HEK293 (cell line): ENCODE data around the gene PDP2.

Experiments
- BCL11A ChIP-seq: fragments of 450-650 bp; formaldehyde crosslinking; IDR thresholded peaks from 2 replicates; pipeline ENCODE4 v1.5.1; 2016; ENCODE audit warnings: low read depth, missing biosample characterization, missing genetic modification characterization
- GFI1B ChIP-seq: fragments of 450-650 bp; formaldehyde crosslinking; IDR thresholded peaks from 2 replicates; pipeline ENCODE4 v1.5.1; 2016; ENCODE audit warnings: missing biosample characterization, missing genetic modification characterization
- IKZF3 ChIP-seq: fragments of 450-650 bp; IDR thresholded peaks from 2 replicates; pipeline ENCODE4 v1.5.0; 2018; ENCODE audit warnings: missing biosample characterization, mild to moderate bottlenecking, missing genetic modification characterization, moderate library complexity
- KLF8 ChIP-seq: fragments of 450-650 bp; formaldehyde crosslinking; IDR thresholded peaks from 2 replicates; pipeline ENCODE4 v1.5.1; 2016; ENCODE audit warnings: missing biosample characterization, missing genetic modification characterization
- KLF9 ChIP-seq: fragments of 450-650 bp; formaldehyde crosslinking; IDR thresholded peaks from 2 replicates; pipeline ENCODE4 v1.5.1; 2016; ENCODE audit warnings: missing biosample characterization, missing genetic modification characterization, low read depth
- SCRT2 ChIP-seq: fragments of 450-650 bp; formaldehyde crosslinking; IDR thresholded peaks from 2 replicates; pipeline ENCODE4 v1.5.1; 2016; ENCODE audit warnings: missing biosample characterization, missing genetic modification characterization
- TRIM28 ChIP-seq: IDR thresholded peaks from 2 replicates; pipeline ENCODE4 v1.6.1; 2011; ENCODE audit warnings: low read length, control low read depth, borderline replicate concordance
- ZBTB7A ChIP-seq: fragments of 450-650 bp; formaldehyde crosslinking; IDR thresholded peaks from 2 replicates; pipeline ENCODE4 v1.5.1; 2016; ENCODE audit warnings: low read depth, missing biosample characterization, missing genetic modification characterization
- ZEB2 ChIP-seq: fragments of 450-650 bp; formaldehyde crosslinking; IDR thresholded peaks from 2 replicates; pipeline ENCODE4 v1.5.1; 2016; ENCODE audit warnings: missing biosample characterization, missing genetic modification characterization
- ZFP37 ChIP-seq: fragments of 450-650 bp; formaldehyde crosslinking; IDR thresholded peaks from 2 replicates; pipeline ENCODE4 v1.5.1; 2016; ENCODE audit warnings: missing biosample characterization, missing genetic modification characterization
- ZNF146 ChIP-seq: fragments of 450-650 bp; formaldehyde crosslinking; IDR thresholded peaks from 2 replicates; pipeline ENCODE4 v1.5.1; 2016; ENCODE audit warnings: missing biosample characterization, missing genetic modification characterization
- ZNF184 ChIP-seq: fragments of 450-650 bp; IDR thresholded peaks from 2 replicates; pipeline ENCODE4 v1.5.1; 2018; ENCODE audit warnings: missing biosample characterization, mild to moderate bottlenecking, missing genetic modification characterization
- ZNF202 ChIP-seq: fragments of 450-650 bp; formaldehyde crosslinking; IDR thresholded peaks from 2 replicates; pipeline ENCODE4 v1.5.1; 2016; ENCODE audit warnings: missing biosample characterization, missing genetic modification characterization, borderline replicate concordance
- ZNF248 ChIP-seq: fragments of 450-650 bp; formaldehyde crosslinking; IDR thresholded peaks from 2 replicates; pipeline ENCODE4 v1.5.1; 2017; ENCODE audit warnings: missing biosample characterization, missing genetic modification characterization
- ZNF335 ChIP-seq: fragments of 450-650 bp; formaldehyde crosslinking; conservative IDR thresholded peaks from 2 replicates; pipeline ENCODE4 v1.5.1; 2016; ENCODE audit warnings: missing biosample characterization, missing genetic modification characterization
- ZNF350 ChIP-seq: fragments of 450-650 bp; formaldehyde crosslinking; IDR thresholded peaks from 2 replicates; pipeline ENCODE4 v1.5.0; 2017; ENCODE audit warnings: missing biosample characterization, mild to moderate bottlenecking, missing genetic modification characterization
- ZNF394 ChIP-seq: fragments of 450-650 bp; formaldehyde crosslinking; IDR thresholded peaks from 2 replicates; pipeline ENCODE4 v1.5.1; 2016; ENCODE audit warnings: missing biosample characterization, missing genetic modification characterization, mild to moderate bottlenecking, moderate library complexity, borderline replicate concordance
- ZNF514 ChIP-seq: fragments of 450-650 bp; formaldehyde crosslinking; IDR thresholded peaks from 2 replicates; pipeline ENCODE4 v1.5.1; 2016; ENCODE audit warnings: missing biosample characterization, missing genetic modification characterization
- ZNF549 ChIP-seq: fragments of 450-650 bp; IDR thresholded peaks from 2 replicates; pipeline ENCODE4 v1.5.1; 2018; ENCODE audit warnings: missing biosample characterization, missing genetic modification characterization, mild to moderate bottlenecking, inconsistent platforms, moderate library complexity
- ZNF561 ChIP-seq: fragments of 450-650 bp; IDR thresholded peaks from 2 replicates; pipeline ENCODE4 v1.5.1; 2018; ENCODE audit warnings: missing biosample characterization, missing genetic modification characterization, borderline replicate concordance
- ZNF600 ChIP-seq: fragments of 450-650 bp; formaldehyde crosslinking; IDR thresholded peaks from 2 replicates; pipeline ENCODE4 v1.5.1; 2016; ENCODE audit warnings: missing biosample characterization, missing genetic modification characterization
- ZNF785 ChIP-seq: fragments of 450-650 bp; formaldehyde crosslinking; IDR thresholded peaks from 2 replicates; pipeline ENCODE4 v1.5.1; 2016; ENCODE audit warnings: missing biosample characterization, missing genetic modification characterization
- TF ChIP-seq, protein P1 (sequence below): fragments of 450-650 bp; formaldehyde crosslinking; conservative IDR thresholded peaks from 2 replicates; pipeline ENCODE4 v1.5.1; 2016; ENCODE audit warnings: low read depth, missing biosample characterization, missing genetic modification characterization
- TF ChIP-seq, protein P2 (sequence below): fragments of 450-650 bp; IDR thresholded peaks from 2 replicates; pipeline ENCODE4 v1.5.1; 2018; ENCODE audit warnings: missing biosample characterization, mild to moderate bottlenecking, missing genetic modification characterization
- TF ChIP-seq, protein P3 (sequence below): fragments of 450-650 bp; formaldehyde crosslinking; IDR thresholded peaks from 2 replicates; pipeline ENCODE4 v1.5.1; 2016; ENCODE audit warnings: missing biosample characterization, missing genetic modification characterization
- TF ChIP-seq, protein P4 (sequence below): fragments of 450-650 bp; formaldehyde crosslinking; IDR thresholded peaks from 2 replicates; pipeline ENCODE4 v1.5.1; 2016; ENCODE audit warnings: missing biosample characterization, missing genetic modification characterization

Gene PDP2

DNA sequence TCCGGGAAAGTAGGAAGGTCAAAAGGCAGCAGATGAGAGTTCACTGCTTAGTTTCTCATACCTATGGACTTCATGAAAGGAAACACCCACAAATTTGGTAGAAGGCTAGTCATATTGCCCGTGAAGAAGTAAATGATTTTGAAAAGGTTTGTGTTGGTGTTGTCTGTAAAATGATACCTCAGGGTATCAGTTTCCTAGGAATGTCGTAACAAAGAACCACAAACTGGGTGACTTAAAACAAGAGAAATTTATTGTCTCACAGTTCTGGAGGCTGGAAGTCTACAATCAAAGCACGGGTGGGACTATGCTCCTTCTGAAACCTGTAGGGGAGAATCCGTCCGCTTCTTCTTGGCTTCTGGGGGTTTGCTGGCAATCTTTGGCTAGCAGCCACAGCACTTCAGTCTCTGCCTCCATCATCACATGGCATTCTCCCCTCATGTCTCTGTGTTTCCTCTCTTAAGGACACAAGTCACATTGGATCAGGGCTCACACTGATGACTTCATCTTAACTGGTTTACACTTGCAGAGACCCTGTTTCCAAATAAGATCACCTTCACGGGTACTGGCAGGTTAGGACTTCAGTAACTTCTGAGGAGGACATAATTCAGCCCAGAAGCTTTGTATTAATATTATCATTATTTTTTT lies 47.5 kb upstream of the PDP2 start (continued):
- TF ChIP-seq, protein P1, sequence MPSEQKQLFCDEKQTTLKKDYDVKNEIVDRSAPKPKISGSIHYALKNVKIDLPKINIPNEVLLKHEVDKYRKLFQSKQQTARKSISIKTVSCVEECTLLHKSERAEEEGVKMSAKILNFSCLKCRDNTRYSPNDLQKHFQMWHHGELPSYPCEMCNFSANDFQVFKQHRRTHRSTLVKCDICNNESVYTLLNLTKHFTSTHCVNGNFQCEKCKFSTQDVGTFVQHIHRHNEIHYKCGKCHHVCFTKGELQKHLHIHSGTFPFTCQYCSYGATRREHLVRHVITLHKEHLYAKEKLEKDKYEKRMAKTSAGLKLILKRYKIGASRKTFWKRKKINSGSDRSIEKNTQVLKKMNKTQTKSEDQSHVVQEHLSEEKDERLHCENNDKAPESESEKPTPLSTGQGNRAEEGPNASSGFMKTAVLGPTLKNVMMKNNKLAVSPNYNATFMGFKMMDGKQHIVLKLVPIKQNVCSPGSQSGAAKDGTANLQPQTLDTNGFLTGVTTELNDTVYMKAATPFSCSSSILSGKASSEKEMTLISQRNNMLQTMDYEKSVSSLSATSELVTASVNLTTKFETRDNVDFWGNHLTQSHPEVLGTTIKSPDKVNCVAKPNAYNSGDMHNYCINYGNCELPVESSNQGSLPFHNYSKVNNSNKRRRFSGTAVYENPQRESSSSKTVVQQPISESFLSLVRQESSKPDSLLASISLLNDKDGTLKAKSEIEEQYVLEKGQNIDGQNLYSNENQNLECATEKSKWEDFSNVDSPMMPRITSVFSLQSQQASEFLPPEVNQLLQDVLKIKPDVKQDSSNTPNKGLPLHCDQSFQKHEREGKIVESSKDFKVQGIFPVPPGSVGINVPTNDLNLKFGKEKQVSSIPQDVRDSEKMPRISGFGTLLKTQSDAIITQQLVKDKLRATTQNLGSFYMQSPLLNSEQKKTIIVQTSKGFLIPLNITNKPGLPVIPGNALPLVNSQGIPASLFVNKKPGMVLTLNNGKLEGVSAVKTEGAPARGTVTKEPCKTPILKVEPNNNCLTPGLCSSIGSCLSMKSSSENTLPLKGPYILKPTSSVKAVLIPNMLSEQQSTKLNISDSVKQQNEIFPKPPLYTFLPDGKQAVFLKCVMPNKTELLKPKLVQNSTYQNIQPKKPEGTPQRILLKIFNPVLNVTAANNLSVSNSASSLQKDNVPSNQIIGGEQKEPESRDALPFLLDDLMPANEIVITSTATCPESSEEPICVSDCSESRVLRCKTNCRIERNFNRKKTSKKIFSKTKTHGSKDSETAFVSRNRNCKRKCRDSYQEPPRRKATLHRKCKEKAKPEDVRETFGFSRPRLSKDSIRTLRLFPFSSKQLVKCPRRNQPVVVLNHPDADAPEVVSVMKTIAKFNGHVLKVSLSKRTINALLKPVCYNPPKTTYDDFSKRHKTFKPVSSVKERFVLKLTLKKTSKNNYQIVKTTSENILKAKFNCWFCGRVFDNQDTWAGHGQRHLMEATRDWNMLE (tag by site-specific recombination), result 0 out of 2 replicates have a peak, but pooled peaks have one; percentile 25
- no peak for TF ChIP-seq KLF9 (tag by site-specific recombination)
- TF ChIP-seq ZNF184, result no peak
- TF ChIP-seq ZNF248 (tag by site-specific recombination), result no peak
- no peak for TF ChIP-seq ZNF549 (tag by site-specific recombination)
- TF ChIP-seq, protein P2, sequence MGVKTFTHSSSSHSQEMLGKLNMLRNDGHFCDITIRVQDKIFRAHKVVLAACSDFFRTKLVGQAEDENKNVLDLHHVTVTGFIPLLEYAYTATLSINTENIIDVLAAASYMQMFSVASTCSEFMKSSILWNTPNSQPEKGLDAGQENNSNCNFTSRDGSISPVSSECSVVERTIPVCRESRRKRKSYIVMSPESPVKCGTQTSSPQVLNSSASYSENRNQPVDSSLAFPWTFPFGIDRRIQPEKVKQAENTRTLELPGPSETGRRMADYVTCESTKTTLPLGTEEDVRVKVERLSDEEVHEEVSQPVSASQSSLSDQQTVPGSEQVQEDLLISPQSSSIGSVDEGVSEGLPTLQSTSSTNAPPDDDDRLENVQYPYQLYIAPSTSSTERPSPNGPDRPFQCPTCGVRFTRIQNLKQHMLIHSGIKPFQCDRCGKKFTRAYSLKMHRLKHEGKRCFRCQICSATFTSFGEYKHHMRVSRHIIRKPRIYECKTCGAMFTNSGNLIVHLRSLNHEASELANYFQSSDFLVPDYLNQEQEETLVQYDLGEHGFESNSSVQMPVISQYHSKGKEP (tag by site-specific recombination), result no peak
- no peak for TF ChIP-seq ZNF785 (tag by site-specific recombination)
- no peak for TF ChIP-seq ZBTB7A (tag by site-specific recombination)
- TF ChIP-seq ZNF202 (tag by site-specific recombination), result no peak
- TF ChIP-seq ZNF514 (tag by site-specific recombination), result no peak
- peak; percentile 93 for TF ChIP-seq ZNF335
- no peak for TF ChIP-seq ZEB2 (tag by site-specific recombination)
- TF ChIP-seq, protein P3, sequence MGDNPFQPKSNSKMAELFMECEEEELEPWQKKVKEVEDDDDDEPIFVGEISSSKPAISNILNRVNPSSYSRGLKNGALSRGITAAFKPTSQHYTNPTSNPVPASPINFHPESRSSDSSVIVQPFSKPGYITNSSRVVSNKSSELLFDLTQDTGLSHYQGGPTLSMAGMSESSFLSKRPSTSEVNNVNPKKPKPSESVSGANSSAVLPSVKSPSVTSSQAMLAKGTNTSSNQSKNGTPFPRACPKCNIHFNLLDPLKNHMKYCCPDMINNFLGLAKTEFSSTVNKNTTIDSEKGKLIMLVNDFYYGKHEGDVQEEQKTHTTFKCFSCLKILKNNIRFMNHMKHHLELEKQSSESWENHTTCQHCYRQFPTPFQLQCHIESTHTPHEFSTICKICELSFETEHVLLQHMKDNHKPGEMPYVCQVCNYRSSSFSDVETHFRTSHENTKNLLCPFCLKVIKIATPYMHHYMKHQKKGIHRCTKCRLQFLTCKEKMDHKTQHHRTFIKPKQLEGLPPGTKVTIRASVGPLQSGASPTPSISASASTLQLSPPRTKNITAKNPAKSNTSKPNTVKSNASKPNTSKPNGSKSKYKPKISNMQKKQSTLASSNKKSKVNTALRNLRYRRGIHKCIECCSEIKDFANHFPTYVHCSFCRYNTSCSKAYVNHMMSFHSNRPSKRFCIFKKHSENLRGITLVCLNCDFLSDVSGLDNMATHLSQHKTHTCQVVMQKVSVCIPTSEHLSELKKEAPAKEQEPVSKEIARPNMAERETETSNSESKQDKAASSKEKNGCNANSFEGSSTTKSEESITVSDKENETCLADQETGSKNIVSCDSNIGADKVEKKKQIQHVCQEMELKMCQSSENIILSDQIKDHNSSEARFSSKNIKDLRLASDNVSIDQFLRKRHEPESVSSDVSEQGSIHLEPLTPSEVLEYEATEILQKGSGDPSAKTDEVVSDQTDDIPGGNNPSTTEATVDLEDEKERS, result no peak
- TF ChIP-seq ZNF146 (tag by site-specific recombination), result no peak
- TF ChIP-seq ZNF600, result no peak
- no peak for TF ChIP-seq GFI1B
- TF ChIP-seq ZFP37 (tag by site-specific recombination), result no peak
- 0 out of 2 replicates have a peak, but pooled peaks have one; percentile 29 for TF ChIP-seq ZNF561 (tag by site-specific recombination)
- TF ChIP-seq ZNF394 (tag by site-specific recombination), result peak; percentile 35; the same call in 1 of the 2 replicates
- TF ChIP-seq SCRT2, result no peak
- no peak for TF ChIP-seq BCL11A (tag by site-specific recombination)
- no peak for TF ChIP-seq KLF8 (tag by site-specific recombination)
- TF ChIP-seq IKZF3 (tag by site-specific recombination), result no peak
- TF ChIP-seq, protein P4, sequence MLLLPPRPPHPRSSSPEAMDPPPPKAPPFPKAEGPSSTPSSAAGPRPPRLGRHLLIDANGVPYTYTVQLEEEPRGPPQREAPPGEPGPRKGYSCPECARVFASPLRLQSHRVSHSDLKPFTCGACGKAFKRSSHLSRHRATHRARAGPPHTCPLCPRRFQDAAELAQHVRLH, result no peak
- TF ChIP-seq ZNF350 (tag by site-specific recombination), result no peak
- no peak for TF ChIP-seq TRIM28
